OCI-LY7 (cell line): Measurements from ENCODE around the gene FBXO42. TPM values are rescaled to one million over a fixed set of nuclear protein-coding genes. Genes with fewer than 3 reads are reported as not detected.

Experiments
- BruUV-seq: library from RNA; stranded (reverse); fragments of 400-500 nt; replicated peaks from 2 replicates; lab custom pipeline; 2021; lab: Mats Ljungman, UMichigan
- CTCF ChIA-PET: fragments of 300-600 bp; sonication (Branson Sonifier 250); formaldehyde crosslinking; loops from one replicate; lab custom pipeline; 2022; ENCODE audit warnings: antibody characterized with exemption; ENCODE audit not compliant: unreplicated experiment; lab: Charles Lee
- POLR2A ChIA-PET: fragments of 300-600 bp; sonication (Branson Sonifier 250); formaldehyde crosslinking; loops from one replicate; lab custom pipeline; 2022; ENCODE audit warnings: antibody characterized with exemption; lab: Charles Lee
- DNase-seq: peaks from one replicate; pipeline ENCODE4 v3.0.0-alpha.2; 2015; ENCODE audit warnings: low spot score
- H2AFZ ChIP-seq: fragments of 200-600 bp; sonication (generic), shearing (Covaris generic); 2 replicates; pipeline ENCODE4 v1.6.1; 2014; ENCODE audit warnings: mild to moderate bottlenecking, antibody characterized with exemption, low read length, moderate library complexity
- H3K27ac ChIP-seq: fragments of 200-600 bp; sonication (generic); 2 replicates; pipeline ENCODE4 v1.5.1; 2014; ENCODE audit warnings: mixed run types, low read depth, mild to moderate bottlenecking, moderate library complexity, low read length, inconsistent platforms; ENCODE audit not compliant: poor library complexity, severe bottlenecking
- H3K36me3 ChIP-seq: fragments of 200-600 bp; sonication (generic); 2 replicates; pipeline ENCODE4 v1.6.1; 2014; ENCODE audit warnings: mild to moderate bottlenecking, antibody characterized with exemption, low read length, moderate library complexity, mixed read lengths; ENCODE audit not compliant: insufficient read depth
- H3K4me1 ChIP-seq: fragments of 200-600 bp; sonication (generic); 2 replicates; pipeline ENCODE4 v1.5.1; 2014; ENCODE audit warnings: mild to moderate bottlenecking, low read length; ENCODE audit not compliant: insufficient read depth, poor library complexity, severe bottlenecking
- H3K4me2 ChIP-seq: fragments of 200-600 bp; sonication (generic); 2 replicates; pipeline ENCODE4 v1.6.1; 2014; ENCODE audit warnings: mild to moderate bottlenecking, low read length
- H3K4me3 ChIP-seq: fragments of 200-600 bp; sonication (generic); 2 replicates; pipeline ENCODE4 v1.5.1; 2014; ENCODE audit warnings: mild to moderate bottlenecking, low read depth, low read length; ENCODE audit not compliant: poor library complexity, severe bottlenecking
- H3K79me2 ChIP-seq: fragments of 200-600 bp; sonication (generic); 2 replicates; pipeline ENCODE4 v1.6.1; 2016; ENCODE audit warnings: low read depth, mild to moderate bottlenecking, low read length, moderate library complexity, mixed read lengths; ENCODE audit not compliant: insufficient read depth
- H3K9me2 ChIP-seq: fragments of 200-600 bp; sonication (generic); 2 replicates; pipeline ENCODE4 v1.6.1; 2016; ENCODE audit warnings: mild to moderate bottlenecking, low read length, mixed read lengths; ENCODE audit not compliant: insufficient read depth
- H3K9me3 ChIP-seq: fragments of 200-600 bp; sonication (generic); 2 replicates; pipeline ENCODE4 v1.6.1; 2014; ENCODE audit warnings: mild to moderate bottlenecking, mixed run types, low read length, mixed read lengths
- H4K20me1 ChIP-seq: fragments of 200-600 bp; sonication (generic); 2 replicates; pipeline ENCODE4 v1.6.1; 2014; ENCODE audit warnings: mild to moderate bottlenecking, antibody characterized with exemption, low read length, moderate library complexity, mixed read lengths; ENCODE audit not compliant: insufficient read depth
- EZH2phosphoT487 ChIP-seq: fragments of 200-600 bp; sonication (generic); IDR thresholded peaks from 2 replicates; pipeline ENCODE4 v1.6.1; 2018; ENCODE audit warnings: low read depth, borderline replicate concordance, mild to moderate bottlenecking, mixed run types, antibody characterized with exemption, low read length, moderate library complexity, mixed read lengths
- intact Hi-C: fragments of 100-400 bp; cut with micrococcal nuclease; formaldehyde crosslinking; loops from one replicate; pipeline ENCODE4 v1.10.0; 2022; ENCODE audit not compliant: unreplicated experiment
- total RNA-seq, 2 experiments: library from RNA; depleted of rRNA in 1 of 2; stranded (reverse); fragments of >200 nt in 1 of 2; shearing (Covaris generic) in 1 of 2; gene quantifications; 2 replicates each; pipeline ENCODE4 v1.2.3, GENCODE V29; 2014 to 2022
- TF ChIP-seq, protein P1 (sequence below): fragments of 200-600 bp; sonication (generic); conservative IDR thresholded peaks from 2 replicates; pipeline ENCODE4 v1.5.1; 2014; ENCODE audit warnings: mild to moderate bottlenecking, antibody characterized with exemption, low read length, moderate library complexity, mixed read lengths

Gene FBXO42
- total RNA-seq, 2 experiments from 2014 or later = 20.0 to 22.9 TPM

- H2AFZ ChIP-seq = no peak overlapping the region
- H3K4me2 ChIP-seq = no peak overlapping the region
- POLR2A ChIA-PET = no interaction called here
- CTCF ChIA-PET = no interaction called here
- peak; percentile 84 for DNase-seq
- no peak overlapping the region for H3K27ac ChIP-seq
- no peaks in the 10 kb centered on the region for H3K79me2 ChIP-seq
- H3K4me1 ChIP-seq = peaks cover 10% of the 10 kb centered on the region
- BruUV-seq = no TSS peak
- no peaks in the 10 kb centered on the region for H3K9me2 ChIP-seq
- no peak overlapping the region for H3K4me3 ChIP-seq
- TF ChIP-seq, protein P1, sequence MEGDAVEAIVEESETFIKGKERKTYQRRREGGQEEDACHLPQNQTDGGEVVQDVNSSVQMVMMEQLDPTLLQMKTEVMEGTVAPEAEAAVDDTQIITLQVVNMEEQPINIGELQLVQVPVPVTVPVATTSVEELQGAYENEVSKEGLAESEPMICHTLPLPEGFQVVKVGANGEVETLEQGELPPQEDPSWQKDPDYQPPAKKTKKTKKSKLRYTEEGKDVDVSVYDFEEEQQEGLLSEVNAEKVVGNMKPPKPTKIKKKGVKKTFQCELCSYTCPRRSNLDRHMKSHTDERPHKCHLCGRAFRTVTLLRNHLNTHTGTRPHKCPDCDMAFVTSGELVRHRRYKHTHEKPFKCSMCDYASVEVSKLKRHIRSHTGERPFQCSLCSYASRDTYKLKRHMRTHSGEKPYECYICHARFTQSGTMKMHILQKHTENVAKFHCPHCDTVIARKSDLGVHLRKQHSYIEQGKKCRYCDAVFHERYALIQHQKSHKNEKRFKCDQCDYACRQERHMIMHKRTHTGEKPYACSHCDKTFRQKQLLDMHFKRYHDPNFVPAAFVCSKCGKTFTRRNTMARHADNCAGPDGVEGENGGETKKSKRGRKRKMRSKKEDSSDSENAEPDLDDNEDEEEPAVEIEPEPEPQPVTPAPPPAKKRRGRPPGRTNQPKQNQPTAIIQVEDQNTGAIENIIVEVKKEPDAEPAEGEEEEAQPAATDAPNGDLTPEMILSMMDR = peak; percentile 91
- TF ChIP-seq EZH2phosphoT487 = no peak
- no peaks in the 10 kb centered on the region for H3K9me3 ChIP-seq
- peaks cover 4% of the 10 kb centered on the region; the same call in 1 of the 2 replicates for H3K36me3 ChIP-seq
- intact Hi-C loops = loop anchor here (1.0 to 2.0 kb wide), 3 partner anchors 37 to 165 kb away; no protein-coding TSS in a partner anchor
- no peaks in the 10 kb centered on the region for H4K20me1 ChIP-seq
Measured at GRCh38 chr1:16243936-16244649, 108.2 kb downstream of the FBXO42 start.

GRCh38 chr1:16243215-16243610, 109.1 kb downstream of the FBXO42 start:
- peaks cover 4% of the 10 kb centered on the region; the same call in 1 of the 2 replicates for H3K36me3 ChIP-seq
- POLR2A ChIA-PET = no interaction called here
- H3K79me2 ChIP-seq = no peaks in the 10 kb centered on the region
- no peaks in the 10 kb centered on the region for H3K9me2 ChIP-seq
- H3K4me1 ChIP-seq = peaks cover under 1% of the 10 kb centered on the region
- no peaks in the 10 kb centered on the region for H3K9me3 ChIP-seq
- TF ChIP-seq, protein P1 = no peak
- no peak for TF ChIP-seq EZH2phosphoT487
- BruUV-seq = no TSS peak
- H4K20me1 ChIP-seq = no peaks in the 10 kb centered on the region
- DNase-seq = no peak
- intact Hi-C loops = no loop called here
- H3K4me2 ChIP-seq = no peak overlapping the region
- H3K27ac ChIP-seq = no peak overlapping the region
- no peak overlapping the region for H3K4me3 ChIP-seq
- CTCF ChIA-PET = no interaction called here
- no peak overlapping the region for H2AFZ ChIP-seq
